HL-60 (cell line): ENCODE measurements around the gene ARF5.

Experiments
- DNase-seq, 2 experiments: peaks; one replicate each; pipeline ENCODE4 v3.0.0-alpha.2; 2010 to 2020; ENCODE audit warnings: low read depth in 1 of 2, low spot score in 1 of 2
- H3K27ac ChIP-seq: fragments of 250-450 bp; sonication (Bioruptor Pico); replicated peaks from 2 replicates; pipeline ENCODE4 v1.5.1; 2020; ENCODE audit warnings: mild to moderate bottlenecking, moderate library complexity
- H3K27me3 ChIP-seq: fragments of 250-450 bp; sonication (Bioruptor Pico); 2 replicates; pipeline ENCODE4 v1.5.1; 2021; ENCODE audit warnings: mild to moderate bottlenecking, moderate library complexity; ENCODE audit not compliant: insufficient read depth, poor library complexity, severe bottlenecking
- H3K4me3 ChIP-seq: replicated peaks from 2 replicates; pipeline ENCODE4 v1.5.1; 2011; ENCODE audit warnings: mild to moderate bottlenecking, control low read depth, low read length; ENCODE audit not compliant: insufficient read depth
- GABPA ChIP-seq: IDR thresholded peaks from 2 replicates; pipeline ENCODE4 v1.6.1; 2012; ENCODE audit warnings: low read depth
- POLR2AphosphoS5 ChIP-seq: IDR thresholded peaks from 2 replicates; pipeline ENCODE4 v1.6.1; 2012; ENCODE audit warnings: low read depth
- SPI1 ChIP-seq: IDR thresholded peaks from 2 replicates; pipeline ENCODE4 v1.6.1; 2012; ENCODE audit warnings: low read depth, mild to moderate bottlenecking, borderline replicate concordance
- TF ChIP-seq, protein P1 (sequence below): IDR thresholded peaks from 2 replicates; pipeline ENCODE4 v1.6.1; 2012; ENCODE audit warnings: low read depth; ENCODE audit not compliant: insufficient replicate concordance
- TF ChIP-seq, protein P2 (sequence below): IDR thresholded peaks from one replicate; pipeline ENCODE4 v1.5.1; 2011; ENCODE audit warnings: low read length, control low read depth, inconsistent platforms; ENCODE audit not compliant: insufficient read depth

The ARF5 gene

DNA sequence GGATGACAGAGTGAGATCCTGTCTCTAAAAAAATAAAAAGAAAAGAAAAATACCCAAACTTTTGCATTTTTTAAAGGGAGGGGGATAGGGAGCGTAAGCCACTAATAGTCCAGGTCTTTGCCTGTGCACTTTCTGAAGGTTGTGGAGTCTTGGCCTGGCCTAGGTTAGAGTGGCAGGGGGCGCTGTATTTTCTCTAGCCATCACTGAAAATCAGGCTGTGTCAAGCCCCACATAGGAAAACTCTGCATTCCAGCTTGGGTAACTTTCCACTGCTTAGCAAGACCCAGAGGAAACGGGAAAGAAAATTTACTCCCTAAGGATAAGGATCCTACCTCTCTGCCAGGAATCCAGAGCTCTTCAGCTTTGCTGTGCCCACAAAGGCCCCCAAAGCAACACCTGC is 40.2 kb downstream of the ARF5 start:
- no peaks in the 10 kb centered on the region for H3K27me3 ChIP-seq
- no peak overlapping the region for H3K4me3 ChIP-seq
- no peak for DNase-seq
- TF ChIP-seq, protein P1, sequence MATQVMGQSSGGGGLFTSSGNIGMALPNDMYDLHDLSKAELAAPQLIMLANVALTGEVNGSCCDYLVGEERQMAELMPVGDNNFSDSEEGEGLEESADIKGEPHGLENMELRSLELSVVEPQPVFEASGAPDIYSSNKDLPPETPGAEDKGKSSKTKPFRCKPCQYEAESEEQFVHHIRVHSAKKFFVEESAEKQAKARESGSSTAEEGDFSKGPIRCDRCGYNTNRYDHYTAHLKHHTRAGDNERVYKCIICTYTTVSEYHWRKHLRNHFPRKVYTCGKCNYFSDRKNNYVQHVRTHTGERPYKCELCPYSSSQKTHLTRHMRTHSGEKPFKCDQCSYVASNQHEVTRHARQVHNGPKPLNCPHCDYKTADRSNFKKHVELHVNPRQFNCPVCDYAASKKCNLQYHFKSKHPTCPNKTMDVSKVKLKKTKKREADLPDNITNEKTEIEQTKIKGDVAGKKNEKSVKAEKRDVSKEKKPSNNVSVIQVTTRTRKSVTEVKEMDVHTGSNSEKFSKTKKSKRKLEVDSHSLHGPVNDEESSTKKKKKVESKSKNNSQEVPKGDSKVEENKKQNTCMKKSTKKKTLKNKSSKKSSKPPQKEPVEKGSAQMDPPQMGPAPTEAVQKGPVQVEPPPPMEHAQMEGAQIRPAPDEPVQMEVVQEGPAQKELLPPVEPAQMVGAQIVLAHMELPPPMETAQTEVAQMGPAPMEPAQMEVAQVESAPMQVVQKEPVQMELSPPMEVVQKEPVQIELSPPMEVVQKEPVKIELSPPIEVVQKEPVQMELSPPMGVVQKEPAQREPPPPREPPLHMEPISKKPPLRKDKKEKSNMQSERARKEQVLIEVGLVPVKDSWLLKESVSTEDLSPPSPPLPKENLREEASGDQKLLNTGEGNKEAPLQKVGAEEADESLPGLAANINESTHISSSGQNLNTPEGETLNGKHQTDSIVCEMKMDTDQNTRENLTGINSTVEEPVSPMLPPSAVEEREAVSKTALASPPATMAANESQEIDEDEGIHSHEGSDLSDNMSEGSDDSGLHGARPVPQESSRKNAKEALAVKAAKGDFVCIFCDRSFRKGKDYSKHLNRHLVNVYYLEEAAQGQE: no peak
- TF ChIP-seq SPI1 (no peak), POLR2AphosphoS5 (no peak)
- no peak overlapping the region for H3K27ac ChIP-seq

DNA sequence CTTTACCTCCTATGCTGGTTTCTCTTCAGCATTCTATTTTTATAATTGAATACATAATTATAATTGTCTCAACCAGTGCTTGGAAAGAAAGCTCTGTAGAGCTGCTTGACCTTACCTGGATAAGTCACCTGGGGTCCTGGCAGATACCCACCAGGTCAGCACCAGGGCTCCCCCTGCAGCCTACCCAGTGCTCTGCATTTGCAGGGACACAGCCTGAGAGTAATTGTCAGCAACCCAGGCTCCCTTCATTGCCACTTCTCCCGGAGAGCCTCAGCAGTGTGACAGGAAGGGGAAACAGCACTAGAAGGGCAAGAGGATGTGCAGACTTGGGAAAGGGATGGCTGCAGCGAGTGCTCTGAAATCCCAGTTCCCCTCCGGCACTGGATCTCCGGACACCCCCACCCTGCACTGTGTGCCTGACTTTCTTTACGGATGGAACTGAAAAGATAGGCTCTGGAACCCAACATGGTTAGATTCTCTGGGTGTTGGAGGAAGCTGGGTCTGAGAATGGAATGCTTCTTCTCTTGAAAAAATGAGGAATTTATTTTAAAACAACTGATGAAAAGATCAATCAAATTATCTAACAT is 41.1 kb downstream of the ARF5 start:
- no peak overlapping the region for H3K27ac ChIP-seq
- DNase-seq: peak; percentile 42 to 63
- TF ChIP-seq, protein P2, sequence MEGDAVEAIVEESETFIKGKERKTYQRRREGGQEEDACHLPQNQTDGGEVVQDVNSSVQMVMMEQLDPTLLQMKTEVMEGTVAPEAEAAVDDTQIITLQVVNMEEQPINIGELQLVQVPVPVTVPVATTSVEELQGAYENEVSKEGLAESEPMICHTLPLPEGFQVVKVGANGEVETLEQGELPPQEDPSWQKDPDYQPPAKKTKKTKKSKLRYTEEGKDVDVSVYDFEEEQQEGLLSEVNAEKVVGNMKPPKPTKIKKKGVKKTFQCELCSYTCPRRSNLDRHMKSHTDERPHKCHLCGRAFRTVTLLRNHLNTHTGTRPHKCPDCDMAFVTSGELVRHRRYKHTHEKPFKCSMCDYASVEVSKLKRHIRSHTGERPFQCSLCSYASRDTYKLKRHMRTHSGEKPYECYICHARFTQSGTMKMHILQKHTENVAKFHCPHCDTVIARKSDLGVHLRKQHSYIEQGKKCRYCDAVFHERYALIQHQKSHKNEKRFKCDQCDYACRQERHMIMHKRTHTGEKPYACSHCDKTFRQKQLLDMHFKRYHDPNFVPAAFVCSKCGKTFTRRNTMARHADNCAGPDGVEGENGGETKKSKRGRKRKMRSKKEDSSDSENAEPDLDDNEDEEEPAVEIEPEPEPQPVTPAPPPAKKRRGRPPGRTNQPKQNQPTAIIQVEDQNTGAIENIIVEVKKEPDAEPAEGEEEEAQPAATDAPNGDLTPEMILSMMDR: peak; percentile 18
- TF ChIP-seq, protein P1: no peak
- H3K27me3 ChIP-seq: no peaks in the 10 kb centered on the region
- no peak overlapping the region for H3K4me3 ChIP-seq

DNA sequence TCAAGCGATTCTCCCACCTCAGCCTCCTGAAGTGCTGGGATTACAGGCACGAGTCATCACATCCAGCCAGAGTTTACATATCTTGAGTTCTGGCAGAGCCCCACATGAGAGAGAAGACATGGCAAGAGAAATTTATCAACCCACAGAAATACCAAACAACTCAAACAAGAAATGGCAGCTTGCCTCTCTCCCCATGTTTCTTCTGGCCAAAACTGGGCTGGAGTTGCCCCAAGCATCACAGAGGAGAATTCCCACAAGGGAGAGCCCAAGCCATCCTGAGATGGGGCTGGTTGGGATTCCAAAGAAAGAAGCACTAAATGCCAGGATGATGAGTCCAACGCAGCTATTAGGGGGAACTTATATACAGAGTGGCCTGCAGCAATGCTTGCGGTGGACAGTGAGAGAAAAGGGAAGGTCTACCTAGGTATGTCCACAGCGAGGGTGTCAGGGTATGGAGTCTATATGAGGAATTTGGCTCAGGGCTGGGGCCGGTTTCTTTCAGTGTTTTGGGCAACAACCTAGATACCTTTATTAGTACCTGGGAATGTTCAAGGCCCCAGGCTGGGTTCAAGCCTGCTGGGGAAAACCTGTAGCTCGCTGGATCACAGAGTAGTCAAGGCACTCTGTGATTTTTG is 44.2 kb downstream of the ARF5 start:
- no peak for TF ChIP-seq SPI1
- TF ChIP-seq, protein P2: no peak
- TF ChIP-seq, protein P1: no peak
- TF ChIP-seq GABPA: no peak
- Histone ChIP-seq H3K4me3 (no peak overlapping the region), H3K27ac (no peak overlapping the region), H3K27me3 (no peaks in the 10 kb centered on the region)
- DNase-seq: no peak
